SU-DHL-6 (cell line): ENCODE measurements around the gene ZFYVE16.

Experiments used
- H2AFZ ChIP-seq: fragments of 200-600 bp; sonication (generic); 2 replicates; pipeline ENCODE4 v1.6.1; 2014; ENCODE audit warnings: low read depth, mild to moderate bottlenecking, moderate library complexity, mixed read lengths, antibody characterized with exemption, low read length; ENCODE audit not compliant: severe bottlenecking
- H3F3A ChIP-seq: fragments of 200-600 bp; shearing (Covaris generic); 2 replicates; pipeline ENCODE4 v1.6.0; 2016; ENCODE audit warnings: antibody characterized with exemption, mild to moderate bottlenecking; ENCODE audit not compliant: insufficient read depth
- H3K27ac ChIP-seq: fragments of 200-600 bp; sonication (generic); 2 replicates; pipeline ENCODE4 v1.5.1; 2016; ENCODE audit warnings: low read depth, mild to moderate bottlenecking, low read length, moderate library complexity, mixed read lengths
- H3K27me3 ChIP-seq: fragments of 200-600 bp; sonication (generic), shearing (Covaris generic); 2 replicates; pipeline ENCODE4 v1.6.0; 2014; ENCODE audit warnings: mild to moderate bottlenecking, low read length
- H3K36me3 ChIP-seq: fragments of 200-600 bp; sonication (generic); 2 replicates; pipeline ENCODE4 v1.6.1; 2014; ENCODE audit warnings: mild to moderate bottlenecking, low read length, mixed read lengths
- H3K4me2 ChIP-seq: fragments of 300-600, 200-600 bp; shearing (Covaris generic), sonication (generic); 2 replicates; pipeline ENCODE4 v1.6.0; 2014; ENCODE audit warnings: low read length, low read depth, mild to moderate bottlenecking; ENCODE audit not compliant: poor library complexity, severe bottlenecking
- H3K4me3 ChIP-seq: fragments of 200-600 bp; sonication (generic); 2 replicates; pipeline ENCODE4 v1.5.1; 2014; ENCODE audit warnings: antibody characterized with exemption, low read length, mild to moderate bottlenecking, mixed read lengths; ENCODE audit not compliant: insufficient read depth, poor library complexity, severe bottlenecking
- H3K79me2 ChIP-seq: fragments of 200-600 bp; sonication (generic); 2 replicates; pipeline ENCODE4 v1.6.1; 2014; ENCODE audit warnings: mild to moderate bottlenecking, low read length, moderate library complexity; ENCODE audit not compliant: insufficient read depth
- H3K9ac ChIP-seq: fragments of 200-600 bp; sonication (generic); 2 replicates; pipeline ENCODE4 v1.7.0; 2014; ENCODE audit warnings: mild to moderate bottlenecking, low read length
- H3K9me2 ChIP-seq: fragments of 200-600 bp; sonication (generic); replicated peaks from 2 replicates; pipeline ENCODE4 v1.6.1; 2014; ENCODE audit warnings: low read length; ENCODE audit not compliant: insufficient read depth
- H3K9me3 ChIP-seq: fragments of 200-600 bp; sonication (generic); 2 replicates; pipeline ENCODE4 v1.6.1; 2014; ENCODE audit warnings: low read length, mixed read lengths; ENCODE audit not compliant: insufficient read depth
- H4K20me1 ChIP-seq: fragments of 200-600 bp; sonication (generic); 2 replicates; pipeline ENCODE4 v1.6.1; 2014; ENCODE audit warnings: low read depth, mild to moderate bottlenecking, antibody characterized with exemption, low read length, moderate library complexity, mixed read lengths
- EZH2phosphoT487 ChIP-seq: fragments of 200-600 bp; sonication (generic), shearing (Covaris generic); conservative IDR thresholded peaks from 2 replicates; pipeline ENCODE4 v1.6.1; 2018; ENCODE audit warnings: mild to moderate bottlenecking, antibody characterized with exemption, low read length, moderate library complexity, mixed read lengths
- TF ChIP-seq, protein P1 (sequence below): fragments of 200-600 bp; sonication (generic); IDR thresholded peaks from one replicate; pipeline ENCODE4 v1.5.1; 2017; ENCODE audit warnings: antibody characterized with exemption, mild to moderate bottlenecking, low read length, moderate library complexity; ENCODE audit not compliant: insufficient read depth, poor library complexity, severe bottlenecking

Gene ZFYVE16

DNA sequence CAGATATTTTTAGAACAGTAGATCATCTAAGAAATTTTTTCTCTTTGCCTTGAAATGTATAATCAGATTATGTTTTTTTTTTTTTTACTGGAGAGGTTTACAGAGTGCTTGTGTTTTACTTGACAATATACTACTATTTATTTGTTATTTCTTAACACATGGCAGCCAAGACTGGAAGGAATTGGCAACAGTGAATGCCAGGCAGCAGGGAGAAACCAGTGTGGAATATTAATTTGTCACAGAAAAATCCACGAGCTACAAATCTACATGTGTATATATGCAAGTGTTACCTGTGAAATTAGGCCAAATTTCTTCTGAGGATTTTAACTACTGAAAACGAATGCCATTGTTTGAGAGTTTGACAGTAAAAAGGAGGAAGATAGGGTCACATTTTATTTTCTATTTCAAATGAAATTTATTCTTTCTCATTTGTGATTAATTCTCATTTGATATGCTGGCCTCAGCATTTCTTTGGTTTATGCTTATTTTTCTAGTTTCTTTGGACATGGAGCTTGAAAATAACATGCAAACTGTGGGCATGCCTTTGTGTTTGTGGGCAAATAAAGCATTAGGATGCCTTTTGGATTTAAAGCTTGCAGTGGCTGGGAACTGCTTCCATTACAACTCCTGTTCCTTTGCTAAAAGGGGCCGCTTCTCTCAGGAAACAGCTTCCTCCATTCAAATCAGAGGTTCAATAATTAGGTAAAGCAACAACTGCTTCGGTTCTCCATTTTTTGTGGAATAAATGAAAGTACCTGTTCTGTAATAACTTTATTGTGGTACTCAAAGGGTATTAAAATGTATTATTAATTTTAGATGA, 39.0 kb upstream of the ZFYVE16 start:
- Histone ChIP-seq H3K9me2 (no peaks in the 10 kb centered on the region), H3K27ac (no peak overlapping the region), H3F3A (no peaks in the 10 kb centered on the region), H3K9me3 (peaks cover 3% of the 10 kb centered on the region; the same call in 1 of the 2 replicates), H3K36me3 (no peaks in the 10 kb centered on the region), H3K4me3 (no peak overlapping the region), H3K4me2 (no peak overlapping the region), H2AFZ (no peak overlapping the region), H4K20me1 (no peaks in the 10 kb centered on the region), H3K9ac (no peak overlapping the region), H3K27me3 (no peaks in the 10 kb centered on the region), H3K79me2 (no peaks in the 10 kb centered on the region)
- TF ChIP-seq, protein P1, sequence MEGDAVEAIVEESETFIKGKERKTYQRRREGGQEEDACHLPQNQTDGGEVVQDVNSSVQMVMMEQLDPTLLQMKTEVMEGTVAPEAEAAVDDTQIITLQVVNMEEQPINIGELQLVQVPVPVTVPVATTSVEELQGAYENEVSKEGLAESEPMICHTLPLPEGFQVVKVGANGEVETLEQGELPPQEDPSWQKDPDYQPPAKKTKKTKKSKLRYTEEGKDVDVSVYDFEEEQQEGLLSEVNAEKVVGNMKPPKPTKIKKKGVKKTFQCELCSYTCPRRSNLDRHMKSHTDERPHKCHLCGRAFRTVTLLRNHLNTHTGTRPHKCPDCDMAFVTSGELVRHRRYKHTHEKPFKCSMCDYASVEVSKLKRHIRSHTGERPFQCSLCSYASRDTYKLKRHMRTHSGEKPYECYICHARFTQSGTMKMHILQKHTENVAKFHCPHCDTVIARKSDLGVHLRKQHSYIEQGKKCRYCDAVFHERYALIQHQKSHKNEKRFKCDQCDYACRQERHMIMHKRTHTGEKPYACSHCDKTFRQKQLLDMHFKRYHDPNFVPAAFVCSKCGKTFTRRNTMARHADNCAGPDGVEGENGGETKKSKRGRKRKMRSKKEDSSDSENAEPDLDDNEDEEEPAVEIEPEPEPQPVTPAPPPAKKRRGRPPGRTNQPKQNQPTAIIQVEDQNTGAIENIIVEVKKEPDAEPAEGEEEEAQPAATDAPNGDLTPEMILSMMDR = no peak
- TF ChIP-seq EZH2phosphoT487 = no peak

DNA sequence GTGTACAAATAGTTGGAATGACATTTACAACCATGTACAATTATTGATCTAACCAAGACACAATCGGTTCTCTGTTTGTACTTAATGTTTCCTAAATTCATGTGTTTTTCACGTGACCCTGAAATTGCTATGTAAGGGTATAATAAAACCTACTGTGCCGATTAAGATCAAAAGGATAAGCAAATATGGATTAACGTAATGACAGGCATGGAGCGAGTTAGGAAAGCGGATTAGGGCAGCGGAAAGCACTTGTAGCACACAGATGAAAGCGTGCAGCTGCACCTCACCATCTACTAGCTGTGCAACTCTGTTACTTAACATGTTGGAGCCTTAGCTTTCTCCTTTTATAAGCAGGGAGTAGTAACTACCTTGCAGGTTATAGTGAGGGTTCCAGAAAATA, 38.3 kb upstream of the ZFYVE16 start:
- Histone ChIP-seq H3F3A (no peaks in the 10 kb centered on the region), H3K9me2 (no peaks in the 10 kb centered on the region), H3K79me2 (no peaks in the 10 kb centered on the region), H3K27me3 (no peaks in the 10 kb centered on the region), H3K27ac (no peak overlapping the region), H3K9ac (no peak overlapping the region), H3K9me3 (peaks cover 3% of the 10 kb centered on the region; the same call in 1 of the 2 replicates), H3K4me2 (no peak overlapping the region), H4K20me1 (no peaks in the 10 kb centered on the region), H3K36me3 (no peaks in the 10 kb centered on the region), H2AFZ (no peak overlapping the region), H3K4me3 (no peak overlapping the region)
- TF ChIP-seq, protein P1 = no peak
- no peak for TF ChIP-seq EZH2phosphoT487

DNA sequence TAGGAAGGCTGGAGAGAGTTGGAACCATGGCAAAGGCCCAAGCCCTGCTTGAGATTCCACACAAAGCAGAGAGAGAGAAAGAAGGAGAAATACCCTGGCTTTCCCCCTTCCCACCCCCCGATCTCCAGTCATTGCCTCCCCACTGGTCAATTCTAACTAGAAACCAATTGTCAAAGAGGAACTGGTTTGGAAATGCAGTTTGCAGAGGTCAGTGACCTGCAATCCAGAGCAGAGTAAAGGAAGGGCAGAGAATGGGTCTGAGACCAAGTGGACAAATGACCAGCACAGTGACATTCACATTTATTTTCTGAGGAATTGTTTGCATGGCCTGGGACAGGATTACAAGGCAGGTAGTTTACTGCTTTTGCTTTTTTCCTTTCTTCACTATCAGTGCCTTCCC, 37.5 kb upstream of the ZFYVE16 start:
- H3K4me2 ChIP-seq = no peak overlapping the region
- TF ChIP-seq, protein P1 = no peak
- no peak for TF ChIP-seq EZH2phosphoT487
- H2AFZ ChIP-seq = no peak overlapping the region
- H3K79me2 ChIP-seq = no peaks in the 10 kb centered on the region
- H3K36me3 ChIP-seq = no peaks in the 10 kb centered on the region
- H3K9me2 ChIP-seq = no peaks in the 10 kb centered on the region
- no peak overlapping the region for H3K9ac ChIP-seq
- H3K9me3 ChIP-seq = peaks cover 3% of the 10 kb centered on the region; the same call in 1 of the 2 replicates
- no peak overlapping the region for H3K4me3 ChIP-seq
- no peaks in the 10 kb centered on the region for H4K20me1 ChIP-seq
- H3F3A ChIP-seq = no peaks in the 10 kb centered on the region
- H3K27ac ChIP-seq = no peak overlapping the region
- H3K27me3 ChIP-seq = no peaks in the 10 kb centered on the region
